ENCODE results near the gene MVB12B.
"Not testable (repeated sequence)": the region's sequence is repeated elsewhere in the genome, so short reads cannot be mapped to it uniquely, and the experiment has no call there.

The MVB12B gene

DNA sequence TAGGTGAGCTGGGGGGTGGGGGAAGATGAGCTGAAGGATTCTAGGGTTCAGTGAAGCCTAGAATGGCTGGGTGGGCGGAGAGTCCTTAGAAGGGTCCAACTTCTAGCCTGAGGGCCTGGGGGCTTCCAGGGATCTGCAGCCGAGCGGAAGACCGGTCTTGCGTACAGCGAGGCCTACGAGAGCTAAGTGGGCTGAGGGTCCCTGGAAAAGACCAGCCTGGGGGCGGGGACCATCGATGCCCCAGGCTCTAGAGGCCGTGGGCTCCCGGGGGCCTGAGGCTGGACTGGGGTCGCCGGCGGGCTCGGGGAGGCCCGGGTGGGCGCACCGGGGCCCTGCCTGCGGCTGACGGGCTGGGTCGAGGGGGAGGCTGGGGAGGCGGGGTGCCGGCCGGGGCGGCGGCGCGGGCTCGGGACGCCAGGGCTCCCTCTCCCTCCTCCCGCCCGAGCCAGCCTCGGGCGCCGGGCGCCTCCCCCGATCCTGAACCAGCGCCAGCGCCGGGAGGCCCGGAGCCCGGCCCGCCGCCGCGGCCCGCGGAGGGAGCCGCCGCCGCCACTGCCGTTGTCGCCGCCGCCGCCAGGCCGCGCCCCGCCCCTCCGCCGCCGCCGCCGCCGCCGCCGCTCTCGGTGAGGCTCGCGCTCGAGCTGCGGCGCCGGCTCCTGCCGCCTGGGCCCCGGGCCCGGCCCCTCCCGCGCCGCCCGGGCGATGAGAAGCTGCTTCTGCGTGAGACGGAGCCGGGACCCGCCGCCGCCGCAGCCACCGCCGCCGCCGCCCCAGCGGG is at the start of gene MVB12B:
Gene MVB12B (plus strand): TSS at position 602 of the 778 bp plus-strand sequence. CDS start 101 bp downstream, at position 703.
- DNase-seq (ENCODE audit: low read depth), result no peak

DNA sequence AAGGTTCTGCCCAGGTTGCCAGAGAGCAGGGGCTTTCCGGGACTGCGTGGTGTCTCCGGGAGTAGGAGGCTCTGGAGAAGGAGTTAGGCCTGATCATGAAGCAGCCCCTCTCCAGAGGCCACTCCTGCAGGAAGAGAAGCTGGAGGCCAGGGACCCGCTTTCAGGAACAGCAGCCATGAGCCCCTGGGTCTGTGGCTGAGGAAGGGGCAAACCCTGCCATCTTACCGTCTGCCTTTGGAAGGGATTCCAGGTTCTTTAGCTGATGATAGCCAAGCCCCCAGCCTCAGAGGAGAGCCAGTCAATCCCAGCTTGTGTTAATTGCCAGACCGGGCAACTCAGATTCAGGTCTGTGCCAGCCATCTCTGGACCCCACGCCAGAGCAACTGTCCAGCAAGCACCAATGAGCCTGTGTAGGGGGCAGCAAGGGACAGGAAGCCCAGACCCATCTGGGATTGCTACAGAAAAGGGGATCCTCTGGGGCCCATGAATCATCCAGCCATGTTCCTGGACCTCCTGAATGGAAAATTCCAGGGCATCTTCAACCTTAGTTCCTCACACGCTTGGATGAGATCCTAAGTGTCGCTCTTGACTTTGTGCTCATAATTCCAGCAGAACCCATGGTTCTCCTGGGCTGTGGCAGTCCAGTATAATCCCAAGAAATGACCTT is 42.7 kb upstream of the MVB12B start:
- DNase-seq (ENCODE audit: low read depth), result no peak

DNA sequence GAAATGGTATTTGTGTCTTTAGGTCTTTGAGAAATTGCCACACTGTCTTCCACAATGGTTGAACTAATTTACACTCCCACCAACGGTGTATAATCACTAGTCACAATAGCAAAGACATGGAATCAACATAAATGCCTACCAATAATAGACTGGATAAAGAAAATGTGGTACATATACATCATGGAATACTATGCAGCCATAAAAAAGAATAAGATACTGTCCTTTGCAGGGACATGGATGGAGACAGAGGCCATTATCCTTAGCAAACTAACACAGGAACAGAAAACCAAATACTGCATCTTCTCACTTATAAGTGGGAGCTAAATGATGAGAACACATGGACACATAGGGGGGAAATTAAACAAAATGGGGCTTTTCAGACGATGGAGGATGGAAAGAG is 41.0 kb upstream of the MVB12B start:
- not testable (repeated sequence) for DNase-seq (ENCODE audit: low read depth)

DNA sequence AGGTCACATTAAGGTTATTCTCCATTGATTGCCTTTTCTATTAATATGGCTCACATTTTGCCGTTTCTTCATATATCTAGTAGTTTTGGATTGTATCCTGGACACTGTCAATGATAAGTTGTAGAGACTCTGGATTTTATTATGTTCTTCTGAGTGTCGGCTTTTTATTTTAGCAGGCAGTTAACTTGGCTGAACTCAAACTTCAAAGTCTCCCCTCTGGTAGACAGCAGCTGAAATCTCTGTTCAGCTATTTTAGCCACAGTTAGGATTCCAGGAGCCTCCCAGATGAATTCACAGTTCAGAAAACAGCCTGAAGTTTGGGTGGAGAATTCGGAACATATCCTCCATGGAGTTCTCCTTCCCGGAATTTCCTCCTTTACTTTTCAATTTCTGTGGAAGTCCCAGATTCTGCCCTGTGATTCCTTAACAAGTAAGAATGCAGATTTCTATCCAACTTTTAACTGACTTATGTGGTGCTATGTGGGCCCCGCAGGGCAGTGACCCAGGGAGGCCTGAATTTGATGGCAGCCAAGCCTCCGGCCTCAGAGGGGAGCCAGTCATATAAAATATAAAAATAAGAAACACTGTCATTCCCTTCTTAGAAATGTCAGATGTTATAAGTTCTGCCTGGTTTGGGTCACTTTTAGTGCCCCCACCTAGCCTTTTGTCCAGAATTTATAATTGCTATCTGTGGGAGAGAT is 39.3 kb upstream of the MVB12B start:
- no peak for DNase-seq (ENCODE audit: low read depth)

GRCh38 chr9:126290871-126291270 is 35.8 kb upstream of the MVB12B start:
- DNase-seq (ENCODE audit: low read depth), result no peak

GRCh38 chr9:126291925-126292324 is 34.7 kb upstream of the MVB12B start:
- no peak for DNase-seq (ENCODE audit: low read depth)

- no peak for DNase-seq (ENCODE audit: low read depth)
These were observed 33.7 kb upstream of the MVB12B start for GRCh38 chr9:126292736-126293521.

DNA sequence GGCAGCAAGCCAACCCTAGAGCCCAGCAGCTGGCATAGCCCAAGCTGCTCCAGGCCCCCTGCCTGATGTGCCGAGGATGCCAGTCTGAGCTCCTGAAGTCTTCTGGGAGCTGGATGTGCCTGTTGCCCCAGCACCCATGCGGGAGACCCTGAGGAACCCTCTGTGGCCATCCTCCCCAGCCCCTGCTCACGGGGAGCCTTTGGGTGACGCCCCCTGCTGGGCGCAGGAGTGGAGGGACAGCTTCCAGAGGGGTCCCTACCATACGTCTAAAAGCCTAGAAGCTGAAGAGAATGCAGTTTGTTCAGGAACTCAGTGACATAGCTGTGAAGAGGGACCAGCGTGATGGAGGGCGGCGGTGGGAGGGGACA is 33.1 kb upstream of the MVB12B start:
- DNase-seq (ENCODE audit: low read depth), result no peak

- no peak for DNase-seq (ENCODE audit: low read depth)
These were observed 32.1 kb upstream of the MVB12B start for GRCh38 chr9:126294331-126295081.

DNA sequence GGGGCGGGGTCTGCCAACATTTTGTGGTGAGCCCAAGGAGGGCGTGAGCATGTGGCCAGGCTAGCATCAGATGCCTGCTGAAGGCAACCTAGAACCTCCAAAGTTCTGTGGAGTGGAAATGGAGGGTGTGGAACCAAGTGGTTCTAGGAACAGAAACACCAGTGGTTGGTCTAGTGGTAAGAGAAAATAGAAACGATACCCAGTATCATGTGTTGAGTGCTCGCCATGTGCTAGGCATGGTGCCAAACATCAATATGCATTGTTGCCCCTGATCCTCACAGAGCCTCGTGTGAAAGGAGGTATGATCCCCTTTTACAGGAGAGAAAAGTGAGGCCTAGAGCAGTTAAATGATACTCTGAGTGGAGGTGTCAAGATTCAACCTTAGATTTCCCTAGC is 31.5 kb upstream of the MVB12B start:
- no peak for DNase-seq (ENCODE audit: low read depth)

GRCh38 chr9:126295516-126295915 is 31.1 kb upstream of the MVB12B start:
- no peak for DNase-seq (ENCODE audit: low read depth)

GRCh38 chr9:126295936-126296600 is 30.6 kb upstream of the MVB12B start:
- no peak for DNase-seq (ENCODE audit: low read depth)

DNA sequence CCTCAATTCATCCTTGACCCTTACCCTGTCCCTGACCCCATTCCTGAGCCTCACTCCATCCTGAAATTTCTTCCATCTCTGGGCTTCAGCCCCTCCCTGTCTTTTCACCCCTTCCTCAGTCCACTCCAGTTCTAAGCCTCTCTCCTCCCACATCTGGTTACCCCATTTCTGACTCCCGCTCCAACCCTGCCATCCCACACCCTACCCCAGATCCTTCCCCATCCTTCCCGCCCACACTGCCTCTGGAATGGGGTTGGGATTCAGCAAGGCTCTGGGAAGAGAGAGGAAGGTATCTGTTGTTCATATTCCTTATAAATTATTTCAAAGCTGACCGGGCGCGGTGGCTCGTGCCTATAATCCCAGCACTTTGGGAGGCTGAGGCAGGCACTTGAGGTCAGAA is 29.9 kb upstream of the MVB12B start:
- no peak for DNase-seq (ENCODE audit: low read depth)

DNA sequence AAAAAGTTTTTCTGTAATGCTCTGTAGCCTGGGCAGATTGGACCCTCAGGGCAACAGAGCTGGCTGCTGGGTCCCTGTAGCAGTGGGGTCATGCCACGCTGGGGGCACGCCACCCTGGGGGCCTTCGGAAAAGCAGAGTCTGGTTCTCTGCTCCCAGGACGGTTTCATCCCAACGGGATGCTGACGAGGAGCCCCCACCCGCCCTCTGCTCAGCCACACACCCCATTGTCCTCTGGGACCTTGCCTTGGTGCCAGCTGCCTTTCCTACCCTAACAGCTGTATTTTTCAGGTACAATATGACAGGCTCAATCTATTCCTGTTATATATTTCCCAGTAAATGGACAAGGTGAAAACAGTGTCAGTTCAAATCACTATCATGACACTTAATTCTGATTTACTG is 29.0 kb upstream of the MVB12B start:
- no peak for DNase-seq (ENCODE audit: low read depth)

DNA sequence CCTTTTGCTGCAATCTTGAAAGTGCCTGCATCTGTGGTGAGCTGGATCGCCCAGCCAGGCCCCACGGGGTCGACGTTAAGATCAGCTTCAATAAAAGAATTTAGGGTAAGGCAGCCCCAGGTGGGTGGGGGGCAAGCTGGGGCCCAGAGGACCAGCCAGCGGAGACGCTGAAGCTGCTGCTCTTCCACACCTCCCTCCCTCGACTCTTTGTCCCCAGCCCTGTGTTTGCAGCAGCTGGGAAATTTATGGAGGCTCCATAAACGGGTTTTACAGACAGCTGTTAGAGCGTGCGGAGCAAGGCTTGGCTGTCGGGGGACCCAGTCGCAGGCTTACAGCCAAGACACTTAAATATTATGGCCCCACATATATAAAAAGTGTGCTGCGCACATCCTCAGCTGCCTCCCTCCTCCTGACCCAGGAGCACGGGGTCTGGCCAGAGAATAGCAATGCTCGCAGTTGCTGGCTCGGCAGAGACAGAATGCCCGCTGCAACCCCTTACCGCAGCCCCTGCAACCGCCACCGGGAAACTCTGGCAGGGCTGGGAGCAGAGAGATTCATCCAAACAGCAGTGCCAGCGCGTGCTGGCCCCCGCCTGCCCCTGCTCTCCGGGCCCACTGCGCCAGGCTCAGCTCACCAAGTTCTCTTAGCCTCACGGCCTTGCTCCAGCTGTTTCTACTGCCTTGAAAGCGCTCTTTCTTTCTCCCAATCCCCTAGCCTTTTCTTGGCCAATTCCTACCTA is 28.4 kb upstream of the MVB12B start:
- DNase-seq (ENCODE audit: low read depth), result no peak

GRCh38 chr9:126299706-126300276 is 26.8 kb upstream of the MVB12B start:
- DNase-seq (ENCODE audit: low read depth), result no peak

DNA sequence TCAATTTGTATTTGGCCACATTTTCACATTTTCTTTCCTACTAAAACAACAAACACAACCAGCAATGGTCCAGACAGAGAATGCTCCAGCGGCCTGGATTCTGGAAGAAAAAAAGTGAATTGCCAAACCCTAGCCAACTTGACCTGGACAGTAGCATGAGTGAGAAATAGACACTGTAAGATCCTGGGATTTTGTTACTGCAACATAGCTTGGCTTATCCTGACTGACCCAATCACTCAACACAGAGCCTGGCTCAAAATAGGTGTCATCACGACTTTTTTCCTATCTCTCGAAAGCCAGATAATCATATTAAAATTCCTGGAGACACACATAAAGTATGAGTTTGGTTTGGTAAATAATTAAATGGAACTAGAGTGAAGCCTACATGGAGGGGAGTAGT is 25.4 kb upstream of the MVB12B start:
- no peak for DNase-seq (ENCODE audit: low read depth)

GRCh38 chr9:126301985-126302603 is 24.5 kb upstream of the MVB12B start:
- peak; percentile 20 for DNase-seq (ENCODE audit: low read depth)

- DNase-seq (ENCODE audit: low read depth), result no peak
These were observed 23.9 kb upstream of the MVB12B start for GRCh38 chr9:126302730-126303129.
